ENCODE results near the gene ZNF197. TPM values are rescaled to one million over a fixed set of nuclear protein-coding genes. Genes with fewer than 3 reads are reported as not detected.

Gene ZNF197
- total and polyA plus RNA-seq, 2 experiments from 2014 or later, result 5.6 to 18.9 TPM

- Mint-ChIP-seq H3K9me3 (no peaks in the 10 kb centered on the region), H3K27ac (peak within 1 kb of the TSS; percentile 98), H3K36me3 (ENCODE audit: low read depth) (peaks cover 48% of the 10 kb centered on the region), H3K27me3 (ENCODE audit: insufficient read depth, low read depth, poor library complexity) (peaks cover 6% of the 10 kb centered on the region), H3K4me3 (peak within 1 kb of the TSS; percentile 89), H3K4me1 (peaks cover 20% of the 10 kb centered on the region)
- Histone ChIP-seq H3K79me2 (replicated peaks; ENCODE audit: insufficient read depth) (peaks cover 7% of the 10 kb centered on the region; the same call in 1 of the 2 replicates), H3K27me3 (ENCODE audit: insufficient read depth) (peaks cover 20% of the 10 kb centered on the region), H2AFZ (peak within 1 kb of the TSS; percentile 94), H3K27ac (ENCODE audit: low read depth) (peak within 1 kb of the TSS; percentile 90; the same call in 1 of the 2 replicates), H3K4me2 (peak within 1 kb of the TSS; percentile 99), H3F3A (replicated peaks; ENCODE audit: low read depth) (no peaks in the 10 kb centered on the region), H3K36me3 (ENCODE audit: insufficient read depth) (peaks cover 10% of the 10 kb centered on the region; the same call in 1 of the 2 replicates), H3K4me1 (ENCODE audit: insufficient read depth) (peaks cover 9% of the 10 kb centered on the region), H3K4me3 (peak within 1 kb of the TSS; percentile 95), H4K20me1 (replicated peaks; ENCODE audit: insufficient read depth) (no peaks in the 10 kb centered on the region), H3K9me2 (ENCODE audit: insufficient read depth) (no peaks in the 10 kb centered on the region)
- DNase-seq (ENCODE audit: low spot score) (peak; percentile 97), ATAC-seq (peak; percentile 98)
- no peak for TF ChIP-seq REST (IDR thresholded peaks at IDR 0.05; ENCODE audit: unreplicated experiment)
- no peak for TF ChIP-seq ZNF462 (CRISPR knock-in tag; IDR thresholded peaks at IDR 0.05)
- no peak for TF ChIP-seq CTCF (conservative IDR thresholded peaks at IDR 0.05; ENCODE audit: low read depth in 2 of 2)
- TF ChIP-seq CREB1 (CRISPR knock-in tag; IDR thresholded peaks at IDR 0.05; ENCODE audit: low read depth), result peak; percentile 78
- TF ChIP-seq ZNF114 (CRISPR knock-in tag; IDR thresholded peaks at IDR 0.05), result no peak
- TF ChIP-seq NANOG (IDR thresholded peaks at IDR 0.05; ENCODE audit: borderline replicate concordance), result no peak
- TF ChIP-seq EZH2 (IDR thresholded peaks at IDR 0.05; ENCODE audit: low read depth, unreplicated experiment), result no peak
- TF ChIP-seq ETS1 (IDR thresholded peaks at IDR 0.05), result peak; percentile 53; the same call in 1 of the 2 replicates
- no peak for TF ChIP-seq STAT1 (IDR thresholded peaks at IDR 0.05; ENCODE audit: unreplicated experiment)
- TF ChIP-seq POLR2AphosphoS5 (IDR thresholded peaks at IDR 0.05; ENCODE audit: low read depth), result peak; percentile 84
- TF ChIP-seq EZH2phosphoT487 (IDR thresholded peaks at IDR 0.05; ENCODE audit: unreplicated experiment), result no peak
- no peak for TF ChIP-seq ZNF331 (CRISPR knock-in tag; IDR thresholded peaks at IDR 0.05; ENCODE audit: low read depth)
- TF ChIP-seq JUNB (IDR thresholded peaks at IDR 0.05; ENCODE audit: unreplicated experiment), result no peak
Observed at GRCh38 chr3:44584646-44585501, 40.0 kb upstream of the ZNF197 start, which contains the start of gene ZNF660. TSS of gene ZNF660 (plus strand) at chr3:44584964. CDS start at chr3:44594194, 9,230 bp downstream.

All from GM23338 (cell line).